DMS153 treated with DMSO at 0.1 percent for 48 hours (cell line): Measurements from ENCODE around the gene AFF1.
"Not testable (repeated sequence)": the region's sequence is repeated elsewhere in the genome, so short reads cannot be mapped to it uniquely, and the experiment has no call there.

Experiments used
- DNase-seq: peaks from one replicate; lab custom pipeline; 2025; ENCODE audit not compliant: unreplicated experiment; lab: John Stamatoyannopoulos, UW

AFF1 gene

GRCh38 chr4:87010192-87010591 is 75.4 kb downstream of the AFF1 start:
- DNase-seq, result no peak

GRCh38 chr4:87011340-87012034 is 76.7 kb downstream of the AFF1 start:
- no peak for DNase-seq

- no peak for DNase-seq
Observed at GRCh38 chr4:87012265-87012953, 77.6 kb downstream of the AFF1 start.

- not testable (repeated sequence) for DNase-seq
Observed at GRCh38 chr4:87012954-87013308, 78.1 kb downstream of the AFF1 start.

- no peak for DNase-seq
Observed at GRCh38 chr4:87014284-87014782, 79.5 kb downstream of the AFF1 start.

- no peak for DNase-seq
Observed at GRCh38 chr4:87015416-87015815, 80.6 kb downstream of the AFF1 start.

- no peak for DNase-seq
Observed at GRCh38 chr4:87017580-87018342, 83.0 kb downstream of the AFF1 start.

GRCh38 chr4:87018753-87019152 is 83.9 kb downstream of the AFF1 start:
- DNase-seq, result no peak

- DNase-seq, result no peak
Observed at GRCh38 chr4:87019246-87019791, 84.5 kb downstream of the AFF1 start.

GRCh38 chr4:87019898-87020297 is 85.1 kb downstream of the AFF1 start:
- DNase-seq, result no peak

- DNase-seq, result no peak
Observed at GRCh38 chr4:87024201-87024600, 89.4 kb downstream of the AFF1 start.

- DNase-seq, result no peak
Observed at GRCh38 chr4:87025023-87025613, 90.3 kb downstream of the AFF1 start.

- DNase-seq, result no peak
Observed at GRCh38 chr4:87025614-87026041, 90.8 kb downstream of the AFF1 start.

GRCh38 chr4:87026800-87027495 is 92.1 kb downstream of the AFF1 start:
- no peak for DNase-seq

GRCh38 chr4:87029356-87029755 is 94.5 kb downstream of the AFF1 start:
- no peak for DNase-seq

GRCh38 chr4:87030124-87030523 is 95.3 kb downstream of the AFF1 start:
- DNase-seq, result no peak

- no peak for DNase-seq
Observed at GRCh38 chr4:87030755-87031441, 96.1 kb downstream of the AFF1 start.

GRCh38 chr4:87031920-87032319 is 97.1 kb downstream of the AFF1 start:
- no peak for DNase-seq

- DNase-seq, result no peak
Observed at GRCh38 chr4:87032884-87033533, 98.2 kb downstream of the AFF1 start.
